Endothelial cell of umbilical vein (primary cell): ENCODE data around the gene KRCC1. TPM values are rescaled to one million over a fixed set of nuclear protein-coding genes. Genes with fewer than 3 reads are reported as not detected.

Experiments used
- BruUV-seq: library from RNA; stranded (reverse); fragments of 400-500 nt; replicated peaks from 2 replicates; lab custom pipeline; 2021; lab: Mats Ljungman, UMichigan
- CTCF ChIA-PET: fragments of 300-600, 350-600 bp; sonication (Branson Sonifier 250); formaldehyde crosslinking; loops from one replicate; lab custom pipeline; 2021; ENCODE audit warnings: antibody characterized with exemption, inconsistent platforms; lab: Charles Lee
- POLR2A ChIA-PET: fragments of 300-600, 350-600 bp; sonication (Branson Sonifier 250); formaldehyde crosslinking; loops from one replicate; lab custom pipeline; 2021; ENCODE audit warnings: antibody characterized with exemption, inconsistent platforms; lab: Charles Lee
- DNase-seq: peaks from one replicate; pipeline ENCODE4 v3.0.0-alpha.2; 2011; ENCODE audit warnings: low read depth, low spot score
- FAIRE-seq: peaks from 2 replicates; lab custom pipeline; 2011; peaks lifted over from hg19 to GRCh38; lab: Jason Lieb, UNC
- H2AFZ ChIP-seq: 2 replicates; pipeline ENCODE4 v1.6.0; 2012; ENCODE audit warnings: low read depth, low read length, control low read depth, inconsistent platforms
- H3K27ac ChIP-seq: 2 replicates; pipeline ENCODE4 v1.5.1; 2011; ENCODE audit warnings: low read depth, mild to moderate bottlenecking, control low read depth, low read length, moderate library complexity; ENCODE audit not compliant: insufficient read depth
- H3K27me3 ChIP-seq, 2 experiments: 2 replicates each; pipeline versions ENCODE4 v1.6.0 to v1.6.1; 2011; ENCODE audit warnings: low read length in 2 of 2, mixed read lengths in 1 of 2; ENCODE audit not compliant: control insufficient read depth in 2 of 2, insufficient read depth in 2 of 2
- H3K36me3 ChIP-seq, 2 experiments: 2 replicates in 1 of 2; 3 replicates in 1 of 2; pipeline ENCODE4 v1.5.1; 2011; ENCODE audit warnings: low read length in 2 of 2, mild to moderate bottlenecking in 1 of 2, moderate library complexity in 1 of 2; ENCODE audit not compliant: control insufficient read depth in 2 of 2, insufficient read depth in 2 of 2; ENCODE audit errors: extremely low read depth in 1 of 2
- H3K4me1 ChIP-seq: 3 replicates; pipeline ENCODE4 v1.5.1; 2011; ENCODE audit warnings: mild to moderate bottlenecking, low read length; ENCODE audit not compliant: control insufficient read depth, insufficient read depth; ENCODE audit errors: extremely low read depth
- H3K4me2 ChIP-seq: 2 replicates; pipeline ENCODE4 v1.6.1; 2011; ENCODE audit warnings: low read length, control low read depth, mixed read lengths; ENCODE audit not compliant: insufficient read depth
- H3K4me3 ChIP-seq, 3 experiments: fragments of 200-600 bp in 1 of 3; sonication (generic), shearing (Covaris generic) in 1 of 3; replicated peaks in 1 of 3; 2 replicates each; pipeline ENCODE4 v1.5.1; 2011 to 2016; ENCODE audit warnings: control low read depth in 3 of 3, low read length in 3 of 3, mild to moderate bottlenecking in 2 of 3, inconsistent platforms in 1 of 3, low read depth in 1 of 3, moderate library complexity in 1 of 3; ENCODE audit not compliant: insufficient read depth in 1 of 3
- H3K79me2 ChIP-seq: 2 replicates; pipeline ENCODE4 v1.6.0; 2012; ENCODE audit warnings: low read length, inconsistent platforms; ENCODE audit not compliant: control insufficient read depth, insufficient read depth
- H3K9ac ChIP-seq: replicated peaks from 2 replicates; pipeline ENCODE3; 2011; ENCODE audit warnings: low read length, control low read depth; ENCODE audit not compliant: insufficient read depth; ENCODE audit errors: extremely low read depth
- H3K9me1 ChIP-seq: replicated peaks from 3 replicates; pipeline ENCODE4 v1.6.0; 2011; ENCODE audit warnings: mild to moderate bottlenecking, low read length; ENCODE audit not compliant: control insufficient read depth, insufficient read depth; ENCODE audit errors: extremely low read depth
- H3K9me3 ChIP-seq: replicated peaks from 2 replicates; pipeline ENCODE4 v1.5.1; 2012; ENCODE audit warnings: low read length, inconsistent platforms; ENCODE audit not compliant: control insufficient read depth, insufficient read depth
- H4K20me1 ChIP-seq: replicated peaks from 2 replicates; pipeline ENCODE3; 2011; ENCODE audit warnings: mild to moderate bottlenecking, low read length; ENCODE audit not compliant: control insufficient read depth, insufficient read depth; ENCODE audit errors: extremely low read depth
- EZH2 ChIP-seq: IDR thresholded peaks from 2 replicates; pipeline ENCODE4 v1.6.1; 2012; ENCODE audit warnings: borderline replicate concordance, low read depth, mild to moderate bottlenecking, moderate library complexity, low read length, inconsistent platforms; ENCODE audit not compliant: severe bottlenecking
- FOS ChIP-seq: IDR thresholded peaks from 2 replicates; pipeline ENCODE4 v1.6.1; 2011; ENCODE audit warnings: mild to moderate bottlenecking, low read length, moderate library complexity, borderline replicate concordance; ENCODE audit not compliant: insufficient read depth
- GATA2 ChIP-seq: IDR thresholded peaks from 2 replicates; pipeline ENCODE4 v1.7.0; 2011; ENCODE audit warnings: low read depth, mild to moderate bottlenecking, moderate library complexity, mixed read lengths, low read length; ENCODE audit not compliant: insufficient read length, insufficient read depth
- JUN ChIP-seq: IDR thresholded peaks from 2 replicates; pipeline ENCODE4 v1.6.1; 2011; ENCODE audit warnings: borderline replicate concordance, low read depth; ENCODE audit not compliant: insufficient read length, insufficient read depth
- MYC ChIP-seq: IDR thresholded peaks from one replicate; pipeline ENCODE4 v1.6.1; 2011; ENCODE audit warnings: mild to moderate bottlenecking, low read depth, low read length
- POLR2A ChIP-seq: IDR thresholded peaks from 2 replicates; pipeline ENCODE4 v1.6.1; 2012; ENCODE audit warnings: low read depth, mild to moderate bottlenecking, control low read depth, low read length
- POLR2AphosphoS5 ChIP-seq: IDR thresholded peaks from 2 replicates; pipeline ENCODE4 v1.6.1; 2012; ENCODE audit warnings: low read depth, mild to moderate bottlenecking, control low read depth, low read length, moderate library complexity; ENCODE audit not compliant: insufficient read depth
- dilution Hi-C: fragments of 300-500 bp; cut with MboI; formaldehyde crosslinking; loops from one replicate; pipeline ENCODE4 v1.15.0; 2019; ENCODE audit warnings: low sequenced_read_pairs; ENCODE audit not compliant: extremely low pct_ligation_motif_present
- intact Hi-C: fragments of 100-400 bp; cut with micrococcal nuclease; formaldehyde crosslinking; loops from one replicate; pipeline ENCODE4 v1.10.0; 2022
- polyA plus RNA-seq, 4 experiments: library from polyadenylated mRNA; depleted of rRNA in 3 of 4; stranded (reverse) in 3 of 4; unstranded in 1 of 4; fragments of >200 nt; gene quantifications; 2 replicates each; pipeline versions ENCODE4 v1.2.1 to v1.2.3, GENCODE V29; 2011 to 2012; ENCODE audit warnings: missing spikeins in 1 of 4
- total RNA-seq: library from RNA; stranded (reverse); gene quantifications from 2 replicates; pipeline ENCODE4 v1.2.3, GENCODE V29; 2021
- TF ChIP-seq, protein P1 (sequence below): IDR thresholded peaks from 2 replicates; pipeline ENCODE4 v1.6.1; 2011; ENCODE audit not compliant: insufficient read depth, insufficient read length
- TF ChIP-seq, protein P2 (sequence below), 2 donors: IDR thresholded peaks; 1 replicate in 1 of 2; 2 replicates in 1 of 2; pipeline ENCODE4 v1.5.1; 2011; ENCODE audit warnings: low read length in 2 of 2, mild to moderate bottlenecking in 2 of 2, moderate library complexity in 2 of 2, control low read depth in 1 of 2, inconsistent platforms in 1 of 2, low read depth in 1 of 2; ENCODE audit not compliant: insufficient read depth in 1 of 2; ENCODE audit errors: extremely low read depth in 1 of 2

Gene KRCC1
- total and polyA plus RNA-seq, 2 donors (not counting 3 experiments of a cell fraction or from before 2014, with no cell fraction given), result 7.4 to 15.0 TPM

DNA sequence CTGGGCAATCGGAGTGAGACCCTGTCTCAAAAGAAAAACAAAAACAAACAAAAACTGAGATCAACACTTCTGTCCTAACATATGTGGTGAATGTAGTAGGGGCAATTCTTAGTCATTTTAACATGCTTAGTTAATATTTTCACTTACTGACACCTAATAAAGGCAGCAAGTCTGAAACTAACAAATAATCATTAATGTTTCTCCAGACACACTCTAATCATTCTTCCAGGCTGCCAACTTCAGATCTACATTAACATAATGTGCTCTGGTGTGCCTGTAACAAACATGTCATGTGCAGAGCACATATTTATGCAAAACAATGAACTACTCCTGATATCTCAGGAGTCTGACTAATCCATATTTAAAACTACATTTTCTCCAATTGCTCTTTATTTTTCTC lies 6.0 kb downstream of the KRCC1 start:
- peaks cover 17% of the 10 kb centered on the region for H3K4me1 ChIP-seq
- no peaks in the 10 kb centered on the region for H3K9me1 ChIP-seq
- BruUV-seq, result no TSS peak
- no peak overlapping the region for H3K9ac ChIP-seq
- no peak overlapping the region for H3K4me2 ChIP-seq
- POLR2A ChIA-PET, result no interaction called here
- no peaks in the 10 kb centered on the region for H3K27me3 ChIP-seq
- H3K27ac ChIP-seq, result no peak overlapping the region
- no peaks in the 10 kb centered on the region for H4K20me1 ChIP-seq
- intact Hi-C loops (no loop called here), dilution Hi-C loops (no loop called here)
- TF ChIP-seq MYC, result no peak
- TF ChIP-seq FOS, result no peak
- no peak for TF ChIP-seq JUN
- TF ChIP-seq GATA2, result no peak
- TF ChIP-seq, protein P1, sequence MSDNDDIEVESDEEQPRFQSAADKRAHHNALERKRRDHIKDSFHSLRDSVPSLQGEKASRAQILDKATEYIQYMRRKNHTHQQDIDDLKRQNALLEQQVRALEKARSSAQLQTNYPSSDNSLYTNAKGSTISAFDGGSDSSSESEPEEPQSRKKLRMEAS, result no peak
- TF ChIP-seq POLR2A, result no peak
- no peak for TF ChIP-seq EZH2
- TF ChIP-seq, protein P2, sequence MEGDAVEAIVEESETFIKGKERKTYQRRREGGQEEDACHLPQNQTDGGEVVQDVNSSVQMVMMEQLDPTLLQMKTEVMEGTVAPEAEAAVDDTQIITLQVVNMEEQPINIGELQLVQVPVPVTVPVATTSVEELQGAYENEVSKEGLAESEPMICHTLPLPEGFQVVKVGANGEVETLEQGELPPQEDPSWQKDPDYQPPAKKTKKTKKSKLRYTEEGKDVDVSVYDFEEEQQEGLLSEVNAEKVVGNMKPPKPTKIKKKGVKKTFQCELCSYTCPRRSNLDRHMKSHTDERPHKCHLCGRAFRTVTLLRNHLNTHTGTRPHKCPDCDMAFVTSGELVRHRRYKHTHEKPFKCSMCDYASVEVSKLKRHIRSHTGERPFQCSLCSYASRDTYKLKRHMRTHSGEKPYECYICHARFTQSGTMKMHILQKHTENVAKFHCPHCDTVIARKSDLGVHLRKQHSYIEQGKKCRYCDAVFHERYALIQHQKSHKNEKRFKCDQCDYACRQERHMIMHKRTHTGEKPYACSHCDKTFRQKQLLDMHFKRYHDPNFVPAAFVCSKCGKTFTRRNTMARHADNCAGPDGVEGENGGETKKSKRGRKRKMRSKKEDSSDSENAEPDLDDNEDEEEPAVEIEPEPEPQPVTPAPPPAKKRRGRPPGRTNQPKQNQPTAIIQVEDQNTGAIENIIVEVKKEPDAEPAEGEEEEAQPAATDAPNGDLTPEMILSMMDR (IDR thresholded peaks at IDR 0.05; ENCODE audit: extremely low read depth in 1 of 2, insufficient read depth in 1 of 2, low read depth in 1 of 2, low read length in 2 of 2), result no peak
- TF ChIP-seq POLR2AphosphoS5, result no peak
- H3K4me3 ChIP-seq, result no peak overlapping the region
- no peaks in the 10 kb centered on the region for H3K36me3 ChIP-seq
- H2AFZ ChIP-seq, result no peak overlapping the region
- DNase-seq (no peak), FAIRE-seq (no peak)
- CTCF ChIA-PET, result interaction anchor here (2.3 to 4.1 kb wide), 2 partner anchors 10 kb away, joined by 4 to 20 read pairs; no protein-coding TSS in a partner anchor
- peaks cover 21% of the 10 kb centered on the region for H3K79me2 ChIP-seq
- H3K9me3 ChIP-seq, result no peaks in the 10 kb centered on the region
